ENCODE data around the gene GRID2.

DNA sequence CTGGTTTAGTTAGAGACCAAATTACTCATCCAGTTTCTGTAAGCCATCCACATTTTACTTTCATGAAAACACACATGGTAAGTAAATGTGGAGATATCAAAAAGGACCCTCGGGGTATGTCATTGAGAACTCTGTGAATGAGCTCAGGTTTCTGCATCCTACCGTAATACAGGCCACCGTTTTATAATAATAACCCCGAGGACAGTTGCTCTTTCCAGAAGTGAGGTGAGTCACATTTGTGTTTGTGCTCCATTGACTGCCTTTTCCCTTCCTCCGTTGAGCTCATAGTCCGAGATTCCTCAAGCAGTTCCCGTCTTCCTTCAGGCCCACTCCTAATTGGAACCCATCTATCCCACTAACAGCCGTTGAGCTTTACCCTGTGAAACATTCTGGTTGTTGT lies 95.3 kb downstream of the GRID2 start:
- no peak for TF ChIP-seq POLR2A (IDR thresholded peaks at IDR 0.05)
- TF ChIP-seq, protein P1, sequence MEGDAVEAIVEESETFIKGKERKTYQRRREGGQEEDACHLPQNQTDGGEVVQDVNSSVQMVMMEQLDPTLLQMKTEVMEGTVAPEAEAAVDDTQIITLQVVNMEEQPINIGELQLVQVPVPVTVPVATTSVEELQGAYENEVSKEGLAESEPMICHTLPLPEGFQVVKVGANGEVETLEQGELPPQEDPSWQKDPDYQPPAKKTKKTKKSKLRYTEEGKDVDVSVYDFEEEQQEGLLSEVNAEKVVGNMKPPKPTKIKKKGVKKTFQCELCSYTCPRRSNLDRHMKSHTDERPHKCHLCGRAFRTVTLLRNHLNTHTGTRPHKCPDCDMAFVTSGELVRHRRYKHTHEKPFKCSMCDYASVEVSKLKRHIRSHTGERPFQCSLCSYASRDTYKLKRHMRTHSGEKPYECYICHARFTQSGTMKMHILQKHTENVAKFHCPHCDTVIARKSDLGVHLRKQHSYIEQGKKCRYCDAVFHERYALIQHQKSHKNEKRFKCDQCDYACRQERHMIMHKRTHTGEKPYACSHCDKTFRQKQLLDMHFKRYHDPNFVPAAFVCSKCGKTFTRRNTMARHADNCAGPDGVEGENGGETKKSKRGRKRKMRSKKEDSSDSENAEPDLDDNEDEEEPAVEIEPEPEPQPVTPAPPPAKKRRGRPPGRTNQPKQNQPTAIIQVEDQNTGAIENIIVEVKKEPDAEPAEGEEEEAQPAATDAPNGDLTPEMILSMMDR (IDR thresholded peaks at IDR 0.05) = no peak
